ENCODE measurements around the gene RBMS1. TPM values are rescaled to one million over a fixed set of nuclear protein-coding genes. Genes with fewer than 3 reads are reported as not detected.

Gene RBMS1
- total and polyA plus RNA-seq, 2 donors (not counting 1 experiment from before 2014, with no cell fraction given), result 18.0 to 36.7 TPM

DNA sequence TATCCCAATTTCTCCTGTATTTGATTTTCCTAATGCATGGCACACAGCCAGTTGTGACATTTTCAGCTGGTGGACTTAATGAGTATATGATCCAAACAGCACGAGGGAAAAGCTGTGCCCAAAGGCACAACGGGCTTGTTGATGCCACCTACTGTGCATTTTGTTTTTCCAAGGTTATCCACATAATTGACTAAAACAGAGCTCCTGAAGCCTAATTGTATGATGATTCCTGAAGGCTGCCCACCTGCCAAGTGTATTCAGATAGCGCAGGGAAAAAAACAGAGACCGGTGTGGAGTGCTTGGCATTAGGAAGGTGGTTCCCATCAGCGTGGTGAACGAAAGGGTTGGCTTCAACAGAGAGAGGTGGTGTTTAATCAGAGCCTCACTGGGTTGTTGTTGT is 14.9 kb downstream of the RBMS1 start:
- intact Hi-C loops (cut with micrococcal nuclease), result no loop called here
- no peak overlapping the region for H2AFZ ChIP-seq (ENCODE audit: insufficient read depth, low read depth, low read length, poor library complexity, severe bottlenecking)
- WGBS (ENCODE audit: insufficient coverage), result 85% methylated on average over 4 of the region's 6 CpGs
- no peaks in the 10 kb centered on the region for H4K20me1 ChIP-seq (ENCODE audit: control insufficient read depth, insufficient read depth, low read length, poor library complexity, severe bottlenecking)
- peaks cover 0 to 3% (median 0%) of the 10 kb centered on the region in 4 experiments for H3K27me3 ChIP-seq (replicated peaks in 1 of 4; ENCODE audit: control extremely low read depth in 1 of 4, control insufficient read depth in 3 of 4, insufficient read depth in 4 of 4, low read length in 3 of 4)
- no peak overlapping the region for H3K27ac ChIP-seq (ENCODE audit: low read length in 2 of 2)
- DNase-seq (no peak), ATAC-seq (ENCODE audit: low read depth) (no peak)
- TF ChIP-seq, protein P1, sequence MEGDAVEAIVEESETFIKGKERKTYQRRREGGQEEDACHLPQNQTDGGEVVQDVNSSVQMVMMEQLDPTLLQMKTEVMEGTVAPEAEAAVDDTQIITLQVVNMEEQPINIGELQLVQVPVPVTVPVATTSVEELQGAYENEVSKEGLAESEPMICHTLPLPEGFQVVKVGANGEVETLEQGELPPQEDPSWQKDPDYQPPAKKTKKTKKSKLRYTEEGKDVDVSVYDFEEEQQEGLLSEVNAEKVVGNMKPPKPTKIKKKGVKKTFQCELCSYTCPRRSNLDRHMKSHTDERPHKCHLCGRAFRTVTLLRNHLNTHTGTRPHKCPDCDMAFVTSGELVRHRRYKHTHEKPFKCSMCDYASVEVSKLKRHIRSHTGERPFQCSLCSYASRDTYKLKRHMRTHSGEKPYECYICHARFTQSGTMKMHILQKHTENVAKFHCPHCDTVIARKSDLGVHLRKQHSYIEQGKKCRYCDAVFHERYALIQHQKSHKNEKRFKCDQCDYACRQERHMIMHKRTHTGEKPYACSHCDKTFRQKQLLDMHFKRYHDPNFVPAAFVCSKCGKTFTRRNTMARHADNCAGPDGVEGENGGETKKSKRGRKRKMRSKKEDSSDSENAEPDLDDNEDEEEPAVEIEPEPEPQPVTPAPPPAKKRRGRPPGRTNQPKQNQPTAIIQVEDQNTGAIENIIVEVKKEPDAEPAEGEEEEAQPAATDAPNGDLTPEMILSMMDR (IDR thresholded peaks at IDR 0.05), result no peak
- TF ChIP-seq EZH2 (IDR thresholded peaks at IDR 0.05; ENCODE audit: borderline replicate concordance, insufficient read depth, low read depth, low read length, poor library complexity, severe bottlenecking), result no peak
- no peaks in the 10 kb centered on the region for H3K4me1 ChIP-seq (ENCODE audit: control insufficient read depth in 2 of 2, insufficient read depth in 2 of 2, low read length in 2 of 2)
- H3K9ac ChIP-seq (ENCODE audit: low read length), result no peak overlapping the region
- Mint-ChIP-seq H3K4me3 (no peak overlapping the region), H3K4me1 (no peaks in the 10 kb centered on the region), H3K27me3 (peaks cover 25% of the 10 kb centered on the region), H3K27ac (no peak overlapping the region), H3K9me3 (ENCODE audit: insufficient read depth) (no peaks in the 10 kb centered on the region)
- ChIA-PET POLR2A (no interaction called here), CTCF (interaction anchor here (1.3 kb wide), 1 partner anchor 50 kb away, joined by 3 read pairs; no protein-coding TSS in a partner anchor)
- no peaks in the 10 kb centered on the region for H3K36me3 ChIP-seq (replicated peaks in 1 of 2; ENCODE audit: control extremely low read depth in 1 of 2, control insufficient read depth in 1 of 2, extremely low read depth in 1 of 2, insufficient read depth in 2 of 2, low read length in 1 of 2)
- no peak overlapping the region for H3K4me2 ChIP-seq (replicated peaks; ENCODE audit: low read depth, low read length, poor library complexity, severe bottlenecking)
- no peak overlapping the region for H3K4me3 ChIP-seq (ENCODE audit: control extremely low read depth in 1 of 5, extremely low read depth in 1 of 5, insufficient read depth in 1 of 5, low read depth in 2 of 5, low read length in 4 of 5)
- no peaks in the 10 kb centered on the region for H3K79me2 ChIP-seq (ENCODE audit: control insufficient read depth, insufficient read depth, low read length)
- no peaks in the 10 kb centered on the region for H3K9me3 ChIP-seq (ENCODE audit: control extremely low read depth in 1 of 3, control insufficient read depth in 2 of 3, insufficient read depth in 1 of 3, low read length in 2 of 3)

- no peaks in the 10 kb centered on the region for H3K36me3 ChIP-seq (replicated peaks in 1 of 2; ENCODE audit: control extremely low read depth in 1 of 2, control insufficient read depth in 1 of 2, extremely low read depth in 1 of 2, insufficient read depth in 2 of 2, low read length in 1 of 2)
- H3K4me1 ChIP-seq (ENCODE audit: control insufficient read depth in 2 of 2, insufficient read depth in 2 of 2, low read length in 2 of 2), result no peaks in the 10 kb centered on the region
- H3K4me3 ChIP-seq (ENCODE audit: control extremely low read depth in 1 of 5, extremely low read depth in 1 of 5, insufficient read depth in 1 of 5, low read depth in 2 of 5, low read length in 4 of 5), result no peak overlapping the region
- ATAC-seq (ENCODE audit: low read depth) (no peak), DNase-seq (no peak)
- WGBS (ENCODE audit: insufficient coverage), result 93% methylated on average over 5 of the region's 7 CpGs
- H3K4me1 Mint-ChIP-seq, result no peaks in the 10 kb centered on the region
- H3K4me3 Mint-ChIP-seq, result no peak overlapping the region
- intact Hi-C loops (cut with micrococcal nuclease), result no loop called here
- no peak overlapping the region for H3K27ac ChIP-seq (ENCODE audit: low read length in 2 of 2)
- no peak overlapping the region for H3K9ac ChIP-seq (ENCODE audit: low read length)
- peaks cover 0 to 3% (median 0%) of the 10 kb centered on the region in 4 experiments for H3K27me3 ChIP-seq (replicated peaks in 1 of 4; ENCODE audit: control extremely low read depth in 1 of 4, control insufficient read depth in 3 of 4, insufficient read depth in 4 of 4, low read length in 3 of 4)
- H3K27ac Mint-ChIP-seq, result no peak overlapping the region
- no peak overlapping the region for H3K4me2 ChIP-seq (replicated peaks; ENCODE audit: low read depth, low read length, poor library complexity, severe bottlenecking)
- no peaks in the 10 kb centered on the region for H3K79me2 ChIP-seq (ENCODE audit: control insufficient read depth, insufficient read depth, low read length)
- ChIA-PET POLR2A (no interaction called here), CTCF (no interaction called here)
- no peaks in the 10 kb centered on the region for H4K20me1 ChIP-seq (ENCODE audit: control insufficient read depth, insufficient read depth, low read length, poor library complexity, severe bottlenecking)
- TF ChIP-seq, protein P1 (IDR thresholded peaks at IDR 0.05), result no peak
- no peak for TF ChIP-seq EZH2 (IDR thresholded peaks at IDR 0.05; ENCODE audit: borderline replicate concordance, insufficient read depth, low read depth, low read length, poor library complexity, severe bottlenecking)
- H3K9me3 Mint-ChIP-seq (ENCODE audit: insufficient read depth), result no peaks in the 10 kb centered on the region
- H3K27me3 Mint-ChIP-seq, result peaks cover 25% of the 10 kb centered on the region
- no peaks in the 10 kb centered on the region for H3K9me3 ChIP-seq (ENCODE audit: control extremely low read depth in 1 of 3, control insufficient read depth in 2 of 3, insufficient read depth in 1 of 3, low read length in 2 of 3)
- no peak overlapping the region for H2AFZ ChIP-seq (ENCODE audit: insufficient read depth, low read depth, low read length, poor library complexity, severe bottlenecking)
Measured at GRCh38 chr2:160477032-160477431, 16.6 kb downstream of the RBMS1 start.
